Stimulated activated CD8-positive, alpha-beta memory T cell treated with anti-CD3 and anti-CD28 coated beads, Interleukin-7, amount 100 ng/mL, for 24 hours (primary cell): ENCODE measurements around the gene HS6ST3.

ENCODE experiments used
- DNase-seq: peaks from one replicate; pipeline ENCODE4 v3.0.0-alpha.2; 2020; ENCODE audit warnings: low read depth

The HS6ST3 gene

DNA sequence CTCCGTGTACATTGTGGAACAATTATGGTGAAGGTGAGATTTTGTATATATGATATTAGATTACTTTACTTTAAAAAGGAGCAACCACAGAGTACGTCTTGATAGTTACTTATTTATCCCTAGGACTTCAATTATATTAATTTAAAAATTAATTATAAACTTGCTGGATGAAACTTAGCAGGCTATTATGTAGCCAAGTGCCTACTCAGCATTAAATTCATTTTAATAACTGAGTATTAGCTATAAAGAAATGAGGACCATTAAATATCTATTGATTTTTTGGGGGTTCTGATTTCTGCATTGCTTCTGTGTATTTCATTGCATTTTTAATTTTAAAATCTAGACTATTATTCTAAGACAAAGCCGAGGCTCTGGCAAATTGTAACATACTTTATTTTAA, 109.4 kb downstream of the HS6ST3 start:
- DNase-seq, result no peak

GRCh38 chr13:96200810-96201209, 110.9 kb downstream of the HS6ST3 start:
- DNase-seq, result no peak

- no peak for DNase-seq
Observed at GRCh38 chr13:96202315-96202714, 112.4 kb downstream of the HS6ST3 start.

GRCh38 chr13:96203471-96203870, 113.6 kb downstream of the HS6ST3 start:
- DNase-seq, result no peak

DNA sequence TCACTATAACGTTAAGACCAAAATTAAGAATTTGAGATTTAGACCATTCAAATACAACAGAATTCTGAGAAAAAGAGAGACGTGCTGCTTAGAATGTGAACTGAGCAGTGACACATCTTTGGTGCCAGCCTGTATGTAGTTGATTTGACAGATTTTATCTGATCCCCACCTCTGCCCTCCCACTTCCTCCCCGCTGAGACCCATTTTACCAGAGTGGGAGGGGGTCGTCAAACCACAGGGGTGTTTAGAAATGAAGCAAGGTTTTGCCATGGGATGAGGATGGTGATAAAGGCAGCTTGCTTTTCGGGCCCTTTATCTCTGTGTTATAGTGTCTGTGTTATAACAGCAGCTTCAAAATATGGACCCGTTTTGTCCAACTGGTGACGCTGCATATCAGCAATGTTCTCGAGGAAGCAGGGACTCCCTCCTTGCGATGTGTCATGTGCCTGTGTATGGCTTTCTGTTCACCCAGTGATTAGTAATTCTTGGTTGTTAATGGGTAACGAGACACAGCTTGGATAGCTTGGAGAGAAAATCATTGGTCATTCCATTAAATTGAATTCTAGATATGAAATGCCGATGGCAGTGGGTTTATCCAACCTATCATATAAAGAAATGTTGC, 125.0 kb downstream of the HS6ST3 start:
- DNase-seq, result no peak

DNA sequence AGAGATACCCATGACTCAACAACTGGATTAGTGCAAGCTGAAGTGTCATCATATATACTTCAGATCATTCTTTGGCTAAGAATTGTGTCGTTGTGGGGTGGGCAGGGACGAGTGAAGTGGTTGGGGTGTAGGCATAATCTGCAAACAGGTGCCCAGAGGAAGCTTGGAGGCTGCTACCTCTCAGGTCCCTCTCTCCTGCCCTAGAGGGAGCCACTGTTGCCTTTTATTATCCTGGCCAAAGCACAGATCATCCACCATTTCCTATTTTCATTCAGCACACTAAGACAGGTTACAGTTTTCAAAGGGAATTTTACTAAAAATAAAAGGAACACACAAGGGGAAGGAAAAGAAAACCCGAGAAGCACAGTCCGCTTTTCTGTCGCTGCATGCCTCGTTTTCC, 126.6 kb downstream of the HS6ST3 start:
- DNase-seq, result no peak

- no peak for DNase-seq
Observed at GRCh38 chr13:96218475-96218874, 128.6 kb downstream of the HS6ST3 start.

GRCh38 chr13:96221471-96221870, 131.6 kb downstream of the HS6ST3 start:
- DNase-seq, result no peak

DNA sequence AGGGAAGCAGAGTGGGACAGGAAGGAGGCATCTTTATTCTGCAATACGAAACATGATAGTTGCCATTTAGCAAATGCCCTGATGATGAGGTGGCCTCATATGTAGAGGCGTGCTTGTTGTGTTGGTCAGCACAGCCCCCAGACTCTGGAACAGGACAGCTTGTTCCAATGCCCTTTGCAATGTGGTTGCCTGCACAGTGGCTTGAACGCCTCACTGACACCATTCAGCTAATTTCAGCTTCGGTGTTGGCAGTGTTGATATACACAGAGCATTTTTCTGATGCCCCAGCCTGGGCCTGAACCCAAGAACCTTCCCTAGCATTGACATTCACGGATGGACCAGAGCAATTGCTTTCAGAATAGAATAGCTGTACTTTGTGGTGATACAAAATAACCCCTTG, 133.3 kb downstream of the HS6ST3 start:
- DNase-seq, result no peak

DNA sequence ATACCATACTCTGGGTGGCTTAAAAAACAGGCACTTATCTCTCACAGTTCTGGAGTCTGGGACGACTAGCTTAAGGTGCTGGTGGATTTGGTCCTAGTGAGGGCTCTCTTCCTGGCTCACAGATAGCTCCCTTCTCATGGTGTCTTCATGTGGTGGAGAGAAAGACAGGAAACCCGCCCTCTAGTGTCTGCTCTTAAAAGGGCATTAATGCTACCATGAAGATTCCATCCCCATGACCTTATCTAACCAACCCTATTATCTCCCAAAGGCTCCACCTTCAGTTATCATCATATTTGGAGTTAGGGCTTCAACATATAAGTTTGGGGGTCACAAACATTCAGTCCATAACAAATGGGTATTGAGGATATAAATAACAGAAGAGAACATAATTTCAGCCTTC, 139.4 kb downstream of the HS6ST3 start:
- no peak for DNase-seq

GRCh38 chr13:96238241-96238640, 148.3 kb downstream of the HS6ST3 start:
- no peak for DNase-seq

GRCh38 chr13:96238861-96239260, 149.0 kb downstream of the HS6ST3 start:
- no peak for DNase-seq

DNA sequence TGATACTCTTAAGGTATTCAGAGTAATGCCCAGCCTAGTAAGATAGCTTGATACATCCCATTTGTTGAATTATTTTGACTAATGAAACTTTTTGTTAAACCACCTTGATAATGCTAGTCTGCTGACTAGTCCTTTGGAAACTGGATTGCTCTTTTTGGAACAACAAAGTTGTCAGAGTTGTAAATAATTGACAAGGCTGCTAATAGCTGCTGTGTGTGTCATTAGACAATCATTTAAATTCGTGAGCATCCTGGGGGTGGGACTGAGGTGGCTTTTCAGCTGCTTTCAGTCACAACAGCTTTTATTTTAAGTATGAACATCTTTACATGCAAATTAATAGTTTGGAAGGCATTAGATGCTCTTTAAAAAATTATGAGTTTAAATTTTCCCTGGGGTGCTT, 153.5 kb downstream of the HS6ST3 start:
- DNase-seq, result no peak

GRCh38 chr13:96248103-96248502, 158.2 kb downstream of the HS6ST3 start:
- no peak for DNase-seq

- DNase-seq, result no peak
Observed at GRCh38 chr13:96248996-96249395, 159.1 kb downstream of the HS6ST3 start.

DNA sequence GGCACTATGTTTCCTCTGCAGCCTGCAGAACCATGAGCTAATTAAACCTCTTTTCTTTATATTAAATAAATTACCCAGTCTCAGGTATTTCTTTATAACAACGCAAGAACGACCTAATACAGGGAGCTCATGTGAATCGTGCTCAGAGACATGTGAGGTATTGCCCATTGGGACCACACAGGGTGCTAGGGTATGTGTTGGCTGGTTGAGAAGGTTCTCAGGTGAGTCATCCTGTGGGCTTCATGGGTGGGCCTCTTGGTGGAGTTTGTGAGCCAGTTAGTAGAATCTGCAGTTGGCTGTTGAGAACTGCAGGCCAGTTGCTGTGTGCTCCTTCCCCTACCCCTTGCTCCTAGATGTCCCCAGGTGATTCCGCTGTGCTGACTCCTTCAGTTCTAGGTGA, 163.0 kb downstream of the HS6ST3 start:
- DNase-seq, result no peak

GRCh38 chr13:96273196-96273595, 183.3 kb downstream of the HS6ST3 start:
- DNase-seq, result no peak

- DNase-seq, result no peak
Observed at GRCh38 chr13:96274046-96274445, 184.1 kb downstream of the HS6ST3 start.

- DNase-seq, result no peak
Observed at GRCh38 chr13:96279904-96280303, 190.0 kb downstream of the HS6ST3 start.

- DNase-seq, result no peak
Observed at GRCh38 chr13:96284971-96285370, 195.1 kb downstream of the HS6ST3 start.

GRCh38 chr13:96285729-96286128, 195.8 kb downstream of the HS6ST3 start:
- no peak for DNase-seq

- DNase-seq, result no peak
Observed at GRCh38 chr13:96294930-96295881, 205.3 kb downstream of the HS6ST3 start.

DNA sequence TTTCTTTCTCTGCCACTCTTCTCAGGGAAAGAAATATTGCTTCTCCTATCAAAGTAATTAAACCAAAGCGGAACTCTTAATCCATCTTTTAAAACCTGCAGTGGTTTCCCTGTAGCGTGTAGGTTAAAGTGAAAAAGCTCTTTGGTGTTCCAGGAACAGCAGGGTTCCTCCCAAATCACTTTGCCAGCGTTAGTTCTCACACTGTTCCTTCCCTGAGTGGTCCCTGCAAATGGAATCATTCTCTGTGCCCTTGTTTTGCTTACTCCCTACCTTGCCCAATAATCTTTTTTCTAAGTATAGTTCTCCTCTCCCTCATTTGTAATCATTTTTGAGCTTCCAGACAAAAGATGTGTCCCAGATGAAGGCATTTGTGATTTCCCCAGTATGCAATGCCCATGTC, 207.5 kb downstream of the HS6ST3 start:
- no peak for DNase-seq

- no peak for DNase-seq
Observed at GRCh38 chr13:96299235-96299634, 209.3 kb downstream of the HS6ST3 start.
